GM12892 (cell line): Measurements from ENCODE around the gene TCF7.

ENCODE experiments used
- DNase-seq: peaks from one replicate; pipeline ENCODE4 v3.0.0; 2011; ENCODE audit not compliant: insufficient read length
- FAIRE-seq: peaks from 2 replicates; lab custom pipeline; 2011; peaks lifted over from hg19 to GRCh38; lab: Jason Lieb, UNC
- POLR2A ChIP-seq: IDR thresholded peaks from 2 replicates; pipeline ENCODE4 v1.6.1; 2011; ENCODE audit warnings: low read depth, low read length, control low read depth
- POLR2AphosphoS5 ChIP-seq: IDR thresholded peaks from 2 replicates; pipeline ENCODE4 v1.6.1; 2011; ENCODE audit warnings: low read depth, low read length, control low read depth
- TAF1 ChIP-seq: IDR thresholded peaks from 2 replicates; pipeline ENCODE4 v1.6.1; 2011; ENCODE audit warnings: low read depth, mild to moderate bottlenecking, control low read depth, low read length, borderline replicate concordance

TCF7 gene

GRCh38 chr5:134106991-134107701, 7.3 kb upstream of the TCF7 start:
- DNase-seq = no peak
- no peak for TF ChIP-seq TAF1
- no peak for TF ChIP-seq POLR2A
- no peak for TF ChIP-seq POLR2AphosphoS5
- FAIRE-seq = no peak

- FAIRE-seq (no peak), DNase-seq (no peak)
- TF ChIP-seq TAF1 = no peak
- TF ChIP-seq POLR2A = no peak
- TF ChIP-seq POLR2AphosphoS5 = no peak
Measured at GRCh38 chr5:134107779-134108178, 6.7 kb upstream of the TCF7 start.

GRCh38 chr5:134110382-134110781, 4.1 kb upstream of the TCF7 start:
- no peak for TF ChIP-seq POLR2A
- no peak for TF ChIP-seq POLR2AphosphoS5
- TF ChIP-seq TAF1 = no peak
- FAIRE-seq (peak; percentile 27), DNase-seq (no peak)

- peak; percentile 66 for FAIRE-seq
- no peak for TF ChIP-seq POLR2AphosphoS5
- TF ChIP-seq TAF1 = no peak
- no peak for TF ChIP-seq POLR2A
- no peak for DNase-seq
Measured at GRCh38 chr5:134111741-134112647, 2.5 kb upstream of the TCF7 start.

GRCh38 chr5:134112726-134113362, 1.6 kb upstream of the TCF7 start:
- no peak for FAIRE-seq
- DNase-seq = no peak
- no peak for TF ChIP-seq TAF1
- no peak for TF ChIP-seq POLR2AphosphoS5
- no peak for TF ChIP-seq POLR2A

- no peak for TF ChIP-seq POLR2A
- no peak for TF ChIP-seq TAF1
- no peak for TF ChIP-seq POLR2AphosphoS5
- FAIRE-seq = no peak
Measured at GRCh38 chr5:134113363-134113889, 1.1 kb upstream of the TCF7 start.

GRCh38 chr5:134114886-134115805, 665 bp downstream of the TCF7 start:
- DNase-seq (peak; percentile 54), FAIRE-seq (no peak)
- TF ChIP-seq TAF1 (no peak), POLR2A (no peak), POLR2AphosphoS5 (no peak)

More at GRCh38 chr5:134113363-134113889, 1.1 kb upstream of the TCF7 start:
- no peak for DNase-seq

GRCh38 chr5:134115806-134116175, 1.3 kb downstream of the TCF7 start:
- FAIRE-seq (no peak), DNase-seq (no peak)
- TF ChIP-seq POLR2AphosphoS5 (no peak), POLR2A (no peak), TAF1 (no peak)

GRCh38 chr5:134116286-134116685, 1.8 kb downstream of the TCF7 start:
- TF ChIP-seq POLR2A (no peak), POLR2AphosphoS5 (no peak), TAF1 (no peak)
- FAIRE-seq (peak; percentile 5), DNase-seq (no peak)

GRCh38 chr5:134116789-134117761, 2.6 kb downstream of the TCF7 start:
- FAIRE-seq (no peak), DNase-seq (no peak)
- no peak for TF ChIP-seq POLR2A
- TF ChIP-seq POLR2AphosphoS5 = no peak
- TF ChIP-seq TAF1 = no peak
